Superior temporal gyrus (tissue), 1 donor: ENCODE data around the gene G6PD.
A peak's percentile ranks its signal among the peaks of the same experiment; 100 is the strongest.
"Not testable (repeated sequence)": the region's sequence is repeated elsewhere in the genome, so short reads cannot be mapped to it uniquely, and the experiment has no call there.

ENCODE experiments used
- DNase-seq: peaks from one replicate; pipeline ENCODE4 v3.0.0-alpha.2; 2016; ENCODE audit errors: extremely low spot score

Gene G6PD

DNA sequence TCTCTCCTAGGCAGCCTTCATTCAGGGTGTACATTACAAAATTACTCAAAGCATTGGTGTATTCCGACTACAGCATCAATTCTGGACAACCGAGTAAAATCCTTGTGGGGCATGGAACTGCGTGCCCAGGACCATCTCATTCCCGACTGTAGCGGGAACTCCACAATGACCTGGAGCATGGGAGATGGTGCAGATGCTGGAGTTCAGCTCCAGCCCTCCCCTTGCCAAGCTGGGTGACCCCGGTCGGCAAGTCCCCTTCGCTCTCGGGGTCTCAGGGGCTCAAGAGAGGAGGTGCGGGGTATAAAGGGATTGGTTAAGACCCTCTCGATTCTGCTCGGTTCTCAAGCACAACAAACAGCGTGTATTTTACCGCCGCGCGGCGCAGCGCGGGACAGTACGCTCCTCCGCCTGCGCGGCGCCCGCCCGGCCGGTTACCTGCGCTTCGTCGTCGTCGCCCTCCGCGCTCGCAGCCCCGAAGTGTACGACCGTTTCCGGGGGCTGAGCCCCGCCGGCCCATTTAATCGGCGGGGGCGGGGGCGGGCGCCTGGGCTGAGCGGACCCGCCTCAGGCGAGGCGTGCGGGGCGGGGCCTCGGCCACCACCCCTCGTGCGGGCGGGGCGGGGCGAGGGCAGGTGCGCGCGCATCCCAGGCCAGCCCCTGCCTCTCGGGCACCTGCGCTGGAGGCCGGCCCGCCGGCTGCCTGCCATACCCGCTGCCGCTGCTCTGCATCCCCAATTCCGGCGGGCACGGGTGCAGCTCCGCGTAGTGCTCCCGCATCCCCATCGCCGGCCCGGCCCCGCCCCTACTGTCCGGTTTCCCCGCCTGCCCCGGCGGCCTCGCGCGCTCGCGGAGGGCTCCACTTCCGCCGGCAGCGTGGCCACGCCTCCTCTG, at the start of gene G6PD:
Gene G6PD, minus strand, starts transcription at position 493 of the 891 bp plus-strand sequence. CDS start 691 bp downstream, outside the sequence.
- DNase-seq, result no peak

GRCh38 chrX:154595559-154596249, 49.1 kb upstream of the G6PD start:
- no peak for DNase-seq

GRCh38 chrX:154594491-154594890, 47.8 kb upstream of the G6PD start:
- DNase-seq, result no peak

DNA sequence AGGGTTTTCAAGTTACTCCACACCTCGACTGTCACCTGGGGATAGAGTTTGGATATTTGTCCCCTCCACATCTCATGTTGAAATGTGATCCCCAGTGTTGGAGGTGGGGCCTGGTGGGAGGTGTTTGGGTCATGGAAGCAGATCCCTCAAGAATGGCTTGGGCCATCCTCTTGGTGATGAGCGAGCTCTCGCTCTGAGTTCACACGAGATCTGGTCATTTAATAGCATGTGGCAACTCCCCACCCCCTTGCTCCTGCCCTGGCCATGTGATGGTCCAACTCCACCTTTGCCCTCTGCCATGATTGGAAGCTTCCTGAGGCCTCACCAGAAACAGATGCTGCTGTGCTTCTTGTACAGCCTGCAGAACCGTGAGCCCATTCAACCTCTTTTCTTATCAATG, 46.6 kb upstream of the G6PD start:
- DNase-seq, result no peak

- no peak for DNase-seq
Measured at GRCh38 chrX:154592505-154592904, 45.9 kb upstream of the G6PD start.

- not testable (repeated sequence) for DNase-seq
Measured at GRCh38 chrX:154590415-154590814, 43.8 kb upstream of the G6PD start.

- DNase-seq, result not testable (repeated sequence)
Measured at GRCh38 chrX:154584585-154585183, 38.0 kb upstream of the G6PD start, which contains the start of gene CTAG1A. Gene CTAG1A, plus strand, starts transcription at chrX:154585133. Its CDS starts 74 bp downstream, at chrX:154585207.

- DNase-seq, result not testable (repeated sequence)
Measured at GRCh38 chrX:154582994-154583393, 36.3 kb upstream of the G6PD start.

DNA sequence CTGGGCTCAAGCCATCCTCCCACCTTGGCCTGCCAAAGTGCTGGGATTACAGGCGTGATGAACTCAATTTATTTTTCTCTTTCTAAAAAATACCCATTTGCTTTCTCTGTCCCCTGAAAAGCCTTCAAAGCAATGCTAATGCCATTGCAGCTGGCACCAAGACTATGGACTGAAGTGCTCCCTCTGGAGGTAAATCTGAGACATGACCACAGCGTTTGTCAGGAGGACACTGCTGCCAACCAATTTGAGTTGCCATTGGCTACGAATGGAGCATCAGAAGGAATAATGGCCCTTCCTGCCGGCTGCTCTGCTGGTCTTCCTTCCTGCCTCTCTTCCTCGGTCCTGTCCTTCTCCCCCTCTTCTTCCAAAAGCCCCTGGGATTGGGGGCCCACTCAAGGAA, 28.4 kb upstream of the G6PD start:
- not testable (repeated sequence) for DNase-seq

DNA sequence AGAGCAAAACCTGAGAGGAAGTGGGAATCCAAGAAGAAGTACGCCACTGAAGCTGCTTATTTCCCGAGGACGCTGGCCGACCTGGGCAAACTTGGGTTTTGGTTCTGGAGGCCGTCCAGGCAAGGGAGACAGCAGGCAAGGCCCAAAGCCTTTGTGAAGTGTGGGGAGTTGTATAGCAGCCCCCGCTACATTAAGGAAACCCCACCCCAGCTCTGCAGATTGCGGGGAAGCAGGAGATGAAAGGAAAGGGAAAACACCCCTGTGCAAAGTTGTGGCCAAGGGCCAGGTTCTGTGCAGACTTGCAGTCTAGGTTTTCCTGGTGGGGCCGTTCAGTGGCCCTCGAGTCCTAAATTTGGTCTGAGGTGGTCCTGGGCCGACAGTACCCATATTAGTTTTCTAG, 26.4 kb upstream of the G6PD start:
- DNase-seq, result not testable (repeated sequence)

GRCh38 chrX:154570361-154570760, 23.7 kb upstream of the G6PD start:
- DNase-seq, result not testable (repeated sequence)

DNA sequence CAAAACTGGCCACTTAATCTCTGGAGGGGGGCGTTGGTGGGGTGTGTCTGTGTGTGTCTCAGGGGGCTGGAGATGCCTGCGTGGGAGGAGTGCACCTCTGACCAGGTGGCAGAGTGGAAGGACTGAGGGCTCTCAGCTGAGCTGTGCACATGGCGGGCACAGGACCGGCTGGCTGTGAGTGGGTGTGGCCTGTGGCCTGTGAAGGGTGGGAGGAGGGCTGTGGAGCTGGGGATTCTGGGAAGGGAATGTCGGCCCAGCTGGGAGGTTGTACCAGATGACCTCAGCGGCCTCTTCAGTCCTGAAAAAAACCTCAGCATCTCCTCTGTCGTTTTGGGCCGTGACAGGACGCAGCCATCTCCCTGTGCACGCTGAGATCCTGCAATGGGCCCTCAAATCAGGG, 15.6 kb upstream of the G6PD start:
- not testable (repeated sequence) for DNase-seq

- DNase-seq, result not testable (repeated sequence)
Measured at GRCh38 chrX:154560326-154560725, 13.7 kb upstream of the G6PD start.

- not testable (repeated sequence) for DNase-seq
Measured at GRCh38 chrX:154558896-154559295, 12.2 kb upstream of the G6PD start.

DNA sequence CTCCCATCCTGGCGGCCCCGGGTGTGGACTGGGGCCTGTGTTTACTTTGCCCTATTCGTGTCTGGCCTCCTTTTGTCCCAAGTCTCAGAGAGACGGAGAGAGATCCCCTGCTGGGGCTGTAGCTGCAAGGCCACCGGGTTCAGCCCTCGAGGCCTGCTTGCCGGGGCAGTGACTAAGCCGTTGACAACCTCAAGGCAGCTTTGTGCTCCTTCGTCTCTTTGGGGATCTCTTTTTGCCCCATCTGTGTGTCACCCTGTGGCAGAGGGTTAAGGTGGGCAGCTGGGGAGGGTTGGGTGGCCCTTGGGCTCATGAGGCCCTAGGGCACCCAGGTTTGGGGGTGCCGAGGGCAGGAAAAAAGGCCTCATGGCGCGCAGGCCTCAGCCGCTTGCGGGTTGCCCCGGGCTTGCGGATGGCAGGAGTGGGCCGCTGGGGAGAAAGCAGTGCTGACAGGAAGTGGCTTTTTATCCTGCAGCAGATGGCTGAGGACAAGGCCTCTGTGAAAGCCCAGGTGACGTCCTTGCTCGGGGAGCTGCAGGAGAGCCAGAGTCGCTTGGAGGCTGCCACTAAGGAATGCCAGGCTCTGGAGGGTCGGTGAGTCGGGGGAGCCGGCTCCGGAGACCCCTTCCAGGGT, 11.5 kb upstream of the G6PD start:
- not testable (repeated sequence) for DNase-seq

DNA sequence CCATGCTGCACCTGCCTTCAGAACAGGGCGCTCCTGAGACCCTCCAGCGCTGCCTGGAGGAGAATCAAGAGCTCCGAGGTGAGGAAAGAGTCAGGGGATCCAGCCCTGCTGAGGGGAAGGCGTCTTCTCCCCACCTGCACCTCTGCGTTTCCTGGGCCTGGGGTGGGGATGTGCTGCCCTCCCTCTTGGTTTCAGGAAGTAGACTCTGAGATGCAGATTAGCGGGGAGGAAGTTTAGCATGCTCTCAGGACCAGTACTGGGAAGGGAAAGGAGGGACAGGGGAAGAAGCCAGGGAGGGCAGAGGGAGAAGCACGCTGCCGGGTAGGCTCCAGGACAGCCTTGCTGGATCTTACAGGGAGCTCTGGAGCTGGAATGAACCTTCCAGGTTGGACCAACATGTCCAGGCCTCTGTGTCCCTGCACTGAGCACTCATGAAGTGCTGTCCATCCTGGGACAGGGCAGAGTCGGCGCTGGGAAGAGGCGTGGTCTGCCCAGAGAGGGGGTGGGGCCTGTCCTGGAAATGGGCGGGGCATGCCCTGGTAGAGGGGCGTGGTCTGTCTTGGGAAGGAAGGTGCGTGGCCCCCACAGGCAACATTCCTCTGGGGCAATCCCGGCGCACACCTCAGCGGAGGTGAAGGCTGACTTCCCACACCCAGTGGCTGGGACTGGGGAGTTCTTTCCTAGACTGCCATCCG, 5.6 kb upstream of the G6PD start:
- DNase-seq, result not testable (repeated sequence)

DNA sequence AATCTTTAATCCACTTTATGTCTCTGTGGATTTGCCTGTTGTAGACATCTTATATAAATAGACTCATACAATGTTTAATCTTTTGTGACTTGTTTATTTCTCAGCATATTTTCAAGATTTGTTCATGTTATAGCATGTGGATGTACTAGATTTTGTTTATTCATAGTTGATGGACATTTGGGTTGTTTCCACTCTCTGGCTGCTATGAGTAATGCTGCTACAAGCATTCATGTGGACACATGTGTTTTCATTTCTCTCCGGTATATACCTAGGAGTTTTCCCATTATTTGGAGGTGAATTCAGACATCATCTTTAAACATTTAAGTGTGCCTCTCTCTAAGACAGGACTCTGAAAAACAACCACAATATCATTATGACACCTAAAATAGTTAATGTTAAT, 3.1 kb upstream of the G6PD start:
- no peak for DNase-seq

- no peak for DNase-seq
Measured at GRCh38 chrX:154548028-154548316, 1.3 kb upstream of the G6PD start.

- DNase-seq, result peak; percentile 83
Measured at GRCh38 chrX:154547245-154548027, 790 bp upstream of the G6PD start, which contains the start of gene IKBKG. Gene IKBKG, plus strand, starts transcription at chrX:154547620. Its CDS starts 4,383 bp downstream, at chrX:154552003.

DNA sequence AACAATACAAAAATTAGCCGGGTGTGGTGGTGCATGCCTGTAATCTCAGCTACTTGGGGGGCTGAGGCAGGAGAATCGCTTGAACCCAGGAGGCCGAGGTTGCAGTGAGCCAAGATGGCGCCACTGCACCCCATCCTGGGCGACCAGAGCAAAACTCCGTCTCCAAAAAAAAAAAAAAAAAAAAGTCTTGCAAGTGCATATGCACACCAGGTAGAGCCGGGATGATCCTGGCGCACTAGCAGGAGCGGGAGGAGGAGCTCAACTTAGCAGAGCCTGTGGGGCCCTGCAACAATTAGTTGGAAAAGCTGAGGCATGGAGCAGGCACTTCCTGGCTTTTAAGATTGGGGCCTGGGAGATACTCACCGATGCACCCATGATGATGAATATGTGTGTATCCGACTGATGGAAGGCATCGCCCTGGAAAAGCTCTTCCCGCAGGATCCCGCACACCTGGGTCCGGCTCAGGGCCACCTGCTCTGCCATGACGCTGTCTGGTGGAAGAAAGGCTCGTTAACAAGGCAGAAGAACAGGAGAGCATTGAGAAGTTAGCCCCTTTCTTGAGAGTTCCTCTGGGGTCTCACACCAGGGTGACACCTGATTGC, 872 bp downstream of the G6PD start:
- no peak for DNase-seq
